HG03064 (cell line): ENCODE data around the gene LOXL1.

Experiments used
- ATAC-seq: cut with Tn5 transposase; IDR thresholded peaks from one replicate; pipeline ENCODE4 v1.9.1; 2021; ENCODE audit warnings: low read depth; ENCODE audit not compliant: unreplicated experiment

LOXL1 gene

GRCh38 chr15:73897441-73898261, 28.6 kb upstream of the LOXL1 start:
- ATAC-seq, result no peak

DNA sequence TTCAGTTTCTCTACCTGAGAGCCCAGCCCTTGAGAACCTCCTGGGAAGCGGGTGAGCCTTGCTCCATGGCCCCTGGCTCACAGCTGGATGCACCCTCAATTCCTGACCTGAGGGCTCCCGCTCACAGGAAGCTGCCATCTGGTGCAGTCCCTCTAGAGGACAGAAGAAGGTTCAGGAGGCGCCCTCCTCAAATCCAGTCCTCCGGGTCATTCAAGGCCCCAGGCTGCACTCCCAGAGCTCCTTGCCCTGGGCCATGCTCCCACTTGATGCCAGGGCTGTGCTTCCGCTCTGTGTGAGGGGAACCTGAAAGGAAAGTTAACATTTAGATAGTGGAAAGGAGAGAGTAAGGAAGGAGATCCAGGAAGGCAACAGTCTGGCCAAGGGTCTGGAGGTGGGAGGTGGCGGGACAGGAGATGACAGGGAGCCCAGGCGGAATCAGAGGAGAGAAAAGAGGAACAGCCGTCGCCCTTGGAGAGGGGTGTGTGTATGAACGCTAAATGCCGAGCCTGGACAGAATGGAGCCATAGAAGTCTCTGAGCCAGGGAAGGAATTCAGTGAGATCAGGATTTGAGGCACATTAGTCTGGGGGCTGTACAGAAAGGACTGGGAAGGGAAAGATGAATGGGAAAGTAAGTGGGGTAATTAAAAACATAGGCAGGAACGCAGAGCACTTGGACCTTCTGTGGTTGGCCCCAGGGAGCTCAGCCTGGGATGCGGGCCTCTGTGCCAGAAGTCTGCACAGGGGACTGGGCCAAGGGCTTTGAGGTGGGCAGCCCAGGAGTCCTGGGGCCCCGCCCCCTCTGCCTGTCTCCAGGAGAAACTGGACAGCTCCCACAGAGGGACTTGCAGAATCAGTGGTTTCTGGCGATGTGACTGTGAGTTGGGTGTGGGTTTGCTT, 26.8 kb upstream of the LOXL1 start:
- ATAC-seq, result no peak

DNA sequence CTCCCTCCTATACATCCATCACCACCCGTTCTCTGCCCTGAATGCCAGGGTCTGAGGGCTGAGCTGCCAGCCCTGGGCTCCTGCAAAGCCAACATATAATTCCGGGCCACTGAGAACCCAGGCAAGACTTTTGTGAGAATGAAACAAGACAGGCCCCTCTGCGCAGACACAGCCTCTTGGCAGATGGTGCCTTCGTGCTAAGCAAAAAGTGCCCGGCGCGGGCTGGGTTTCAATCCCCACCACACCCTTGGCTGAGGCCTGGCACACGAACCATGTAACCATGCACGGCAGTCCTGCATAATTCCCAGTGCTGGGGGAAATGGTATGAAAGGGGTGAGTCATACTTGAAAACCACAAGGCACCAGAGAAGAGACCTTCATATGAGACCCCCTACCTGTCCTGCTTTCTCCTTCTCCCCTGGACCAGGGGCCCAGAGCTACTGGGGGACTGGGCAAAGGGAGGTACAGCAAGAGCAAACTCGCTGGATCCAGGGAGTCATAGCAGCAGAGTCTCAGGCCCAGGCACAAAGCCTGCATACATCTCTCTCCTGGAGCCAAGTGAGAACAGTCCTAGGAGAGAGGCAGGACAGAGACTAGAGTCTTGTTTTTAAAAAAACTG, 26.1 kb upstream of the LOXL1 start:
- ATAC-seq, result no peak

DNA sequence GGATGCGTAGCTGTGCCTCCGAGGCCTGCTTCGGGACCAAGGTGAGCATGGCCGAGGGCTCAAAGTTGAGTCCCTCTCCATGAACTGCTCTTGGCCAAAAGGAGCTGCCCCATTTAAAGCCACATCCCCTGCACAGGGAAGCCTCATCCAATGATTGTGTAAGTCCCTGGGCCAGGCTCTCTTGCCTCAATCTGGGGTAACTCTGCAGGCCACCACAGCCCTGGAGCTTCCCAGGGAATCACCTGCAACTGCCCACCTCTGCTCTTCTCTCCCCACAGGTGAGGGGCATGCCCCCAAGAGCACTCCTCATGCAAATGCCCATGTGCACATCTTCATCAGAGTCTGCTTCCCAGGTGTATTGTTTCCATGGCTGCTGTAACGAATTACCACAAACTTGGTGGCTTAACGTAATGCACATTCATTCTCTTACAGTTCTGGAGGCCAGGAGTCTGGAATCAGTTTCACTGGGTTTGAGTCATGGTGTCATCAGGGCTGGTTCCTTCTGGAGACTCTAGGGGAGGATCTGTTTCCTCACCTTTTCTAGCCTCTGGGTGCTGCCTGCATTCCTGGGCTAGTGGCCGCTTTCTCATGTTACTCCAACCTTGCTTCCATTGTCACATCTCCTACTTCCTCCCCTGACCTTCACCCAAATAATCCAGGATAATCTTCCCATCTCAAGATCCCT, 25.0 kb upstream of the LOXL1 start:
- ATAC-seq, result no peak

GRCh38 chr15:73902121-73903020, 23.9 kb upstream of the LOXL1 start:
- no peak for ATAC-seq

DNA sequence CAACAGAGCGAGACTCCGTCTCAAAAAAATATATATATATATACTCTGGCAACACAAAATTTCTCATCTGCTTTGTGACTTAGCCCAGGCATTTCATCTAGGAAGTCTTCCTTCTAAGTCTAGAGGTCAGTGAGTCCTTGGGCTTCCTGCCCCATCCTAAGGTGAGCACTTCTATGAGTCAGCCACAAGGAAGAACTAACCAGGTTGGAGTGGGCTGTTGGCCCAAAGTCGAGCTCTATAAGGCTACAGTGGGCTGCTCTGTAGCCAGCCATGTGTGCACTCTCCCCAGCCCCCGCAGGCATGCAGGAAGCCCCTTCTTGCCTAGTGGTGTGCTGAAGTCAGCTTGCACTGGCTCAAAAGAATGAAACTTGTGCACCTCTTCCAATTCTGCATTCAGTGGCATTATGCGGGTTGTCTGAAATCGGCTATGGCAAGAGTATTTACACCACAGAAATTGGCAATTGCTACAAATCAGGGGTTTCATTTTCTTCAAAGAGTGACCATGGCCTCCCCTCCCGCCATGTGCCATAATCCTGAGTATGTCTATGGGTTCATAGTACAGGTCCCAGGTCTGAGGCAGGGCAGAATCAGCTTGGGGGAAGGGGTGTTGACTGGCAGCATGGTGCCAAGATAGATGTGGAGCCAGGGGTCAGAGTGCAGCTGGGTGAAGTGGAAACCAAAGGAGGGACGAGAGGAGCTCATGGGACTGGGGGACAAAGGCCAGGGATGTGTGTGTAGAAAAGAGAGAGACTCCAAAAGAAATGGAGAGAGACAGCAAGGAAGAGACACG, 22.0 kb upstream of the LOXL1 start:
- ATAC-seq, result no peak

GRCh38 chr15:73905225-73905827, 20.9 kb upstream of the LOXL1 start:
- no peak for ATAC-seq

DNA sequence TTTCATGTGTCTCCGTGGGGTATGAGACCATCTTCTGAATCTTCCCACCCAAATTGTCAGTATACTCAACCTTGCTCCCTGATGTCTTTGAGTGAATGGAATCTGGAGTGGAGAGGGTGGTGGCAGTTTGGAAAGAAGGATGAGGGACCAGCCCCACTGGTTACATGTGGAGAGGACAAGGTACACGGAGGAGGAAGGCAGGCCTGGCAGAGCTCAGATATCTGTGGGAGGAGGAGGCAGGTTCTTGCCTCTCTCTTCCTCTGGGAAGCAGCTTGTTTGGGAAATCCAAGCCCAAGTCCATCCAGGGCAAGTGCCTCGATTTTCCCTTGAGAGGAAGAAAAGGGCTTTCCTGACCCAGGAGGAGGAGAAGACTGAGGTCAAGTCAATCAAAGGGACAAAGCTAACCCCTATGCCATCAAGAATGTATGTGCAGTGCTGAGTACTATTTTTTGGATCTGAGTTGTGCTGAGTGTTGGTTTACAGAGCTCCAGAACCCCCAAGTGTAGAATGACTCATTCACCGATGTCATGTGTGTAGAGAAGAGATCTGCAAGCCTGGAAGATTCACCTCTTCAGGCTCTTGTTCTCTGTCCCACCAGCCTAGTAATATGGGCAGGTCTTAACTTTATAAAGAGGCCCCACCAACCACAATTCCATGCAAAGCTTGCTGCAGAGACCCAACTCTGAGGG, 19.8 kb upstream of the LOXL1 start:
- no peak for ATAC-seq

- ATAC-seq, result no peak
Observed at GRCh38 chr15:73907035-73907408, 19.2 kb upstream of the LOXL1 start.

DNA sequence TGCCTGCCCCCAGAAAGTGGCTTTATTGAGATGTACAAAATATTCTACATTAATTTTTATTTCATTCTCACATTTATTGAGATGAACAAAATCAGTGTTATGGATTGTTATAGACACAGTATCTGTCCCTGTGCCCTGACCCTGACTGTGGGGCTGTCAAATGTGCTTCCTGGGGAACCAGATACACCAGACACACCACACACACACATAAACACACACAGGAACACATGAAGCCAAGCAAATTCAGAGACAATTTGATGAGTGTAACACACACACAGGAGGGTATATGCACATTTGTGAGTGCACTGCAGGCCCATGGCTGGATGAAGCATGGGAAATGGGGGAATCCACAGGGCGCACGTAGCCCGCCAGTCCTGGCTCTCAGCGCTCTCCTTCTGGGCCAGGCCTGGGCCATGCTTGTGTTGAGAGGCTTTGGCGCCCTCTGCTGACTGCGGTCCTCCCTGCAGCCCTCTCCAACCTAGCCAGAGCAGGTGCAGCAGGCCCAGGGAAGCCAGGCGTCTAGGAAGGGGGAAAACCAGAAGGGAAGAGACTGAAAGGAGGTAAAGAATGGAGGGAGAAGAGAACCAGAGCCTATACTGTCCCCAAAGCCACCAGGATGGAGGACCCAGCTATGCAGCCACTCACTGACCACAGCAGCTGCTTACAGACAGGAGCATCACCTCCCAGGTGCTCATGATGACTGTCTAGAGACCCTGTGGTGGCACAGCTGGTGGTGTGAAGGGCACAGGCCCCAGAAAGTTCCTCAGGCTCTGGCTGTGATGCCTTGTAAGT, 18.0 kb upstream of the LOXL1 start:
- ATAC-seq, result no peak

- ATAC-seq, result no peak
Observed at GRCh38 chr15:73908822-73909122, 17.5 kb upstream of the LOXL1 start.

DNA sequence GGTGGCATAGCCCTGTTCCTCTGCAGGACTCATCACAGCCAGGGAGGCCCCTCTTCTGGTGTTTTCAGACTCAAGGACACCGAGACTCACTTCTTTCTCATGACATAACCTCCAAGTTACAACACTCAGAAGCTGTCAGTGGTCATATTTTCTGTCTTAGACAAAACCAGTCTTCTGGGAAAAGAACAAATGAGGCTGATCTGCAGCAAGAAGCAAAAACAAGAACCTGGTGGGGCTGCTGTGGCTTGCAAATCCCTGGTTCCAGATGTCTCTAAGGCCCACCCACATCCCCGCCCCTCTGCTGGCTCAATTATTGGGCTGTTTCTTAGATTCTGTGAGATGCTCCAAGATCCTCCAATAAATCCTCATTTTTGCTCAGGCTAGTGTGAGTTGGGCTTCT, 16.6 kb upstream of the LOXL1 start:
- no peak for ATAC-seq

DNA sequence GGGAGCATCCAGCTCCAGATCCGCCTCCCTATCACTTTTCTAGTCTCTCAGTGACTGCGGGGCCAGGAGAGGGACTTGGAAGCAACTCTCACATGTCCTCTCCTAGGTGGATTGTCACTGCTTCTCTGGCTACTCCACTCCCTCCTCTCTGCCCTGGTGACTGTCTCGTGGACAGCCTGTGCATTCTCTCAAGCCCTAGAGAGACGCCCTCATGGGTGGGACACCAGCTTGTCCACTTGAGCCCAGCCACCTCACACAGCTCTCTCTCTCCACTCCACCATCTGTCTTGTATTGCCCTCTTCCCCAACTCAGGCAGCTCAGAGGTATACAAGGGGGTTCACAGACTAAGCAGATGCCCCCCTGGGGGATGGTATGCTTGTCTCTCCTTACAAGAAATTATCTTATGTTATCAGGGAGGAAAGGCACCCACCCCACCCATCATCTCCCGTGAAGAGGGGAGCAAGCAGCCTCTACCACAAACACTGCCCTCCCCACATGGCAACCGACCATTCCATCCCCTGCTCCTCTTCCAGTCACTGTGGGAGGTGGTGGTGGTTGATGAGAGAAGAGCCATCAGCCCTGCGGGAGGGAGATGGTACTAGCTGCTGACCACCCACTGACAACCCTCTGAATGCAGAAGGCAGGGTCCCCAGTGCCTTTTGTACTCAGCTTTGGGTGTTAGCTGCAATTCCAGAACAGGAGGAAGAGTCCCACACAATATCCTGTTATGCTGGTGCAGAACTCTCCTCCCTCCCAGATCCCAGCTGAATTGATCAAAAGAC, 15.5 kb upstream of the LOXL1 start:
- ATAC-seq, result no peak

DNA sequence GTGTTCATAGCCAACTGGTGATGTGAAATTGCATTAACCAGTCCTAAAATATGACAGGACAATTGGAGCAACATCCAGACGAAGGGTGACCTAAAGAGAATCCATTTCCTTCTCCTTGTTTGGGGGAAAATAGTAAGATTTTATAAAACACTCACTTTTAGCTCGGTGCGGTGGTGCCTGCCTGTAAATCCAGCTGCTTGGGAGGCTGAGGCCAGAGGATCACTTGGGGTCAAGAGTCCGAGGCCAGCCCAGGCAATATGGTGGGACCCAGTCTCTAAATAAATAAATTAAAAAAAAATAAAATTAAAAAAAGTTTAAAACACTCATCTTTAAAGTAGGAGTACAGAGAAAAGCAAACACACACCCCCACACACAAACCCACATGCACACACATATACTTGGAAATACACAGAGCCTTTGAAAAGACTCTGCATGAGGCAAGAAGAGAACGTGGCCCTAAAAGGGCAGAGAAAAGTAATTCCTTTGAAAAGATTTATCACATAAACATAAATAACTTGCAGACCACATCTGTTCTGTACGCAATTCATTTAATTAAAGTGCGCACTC, 14.1 kb upstream of the LOXL1 start:
- no peak for ATAC-seq

DNA sequence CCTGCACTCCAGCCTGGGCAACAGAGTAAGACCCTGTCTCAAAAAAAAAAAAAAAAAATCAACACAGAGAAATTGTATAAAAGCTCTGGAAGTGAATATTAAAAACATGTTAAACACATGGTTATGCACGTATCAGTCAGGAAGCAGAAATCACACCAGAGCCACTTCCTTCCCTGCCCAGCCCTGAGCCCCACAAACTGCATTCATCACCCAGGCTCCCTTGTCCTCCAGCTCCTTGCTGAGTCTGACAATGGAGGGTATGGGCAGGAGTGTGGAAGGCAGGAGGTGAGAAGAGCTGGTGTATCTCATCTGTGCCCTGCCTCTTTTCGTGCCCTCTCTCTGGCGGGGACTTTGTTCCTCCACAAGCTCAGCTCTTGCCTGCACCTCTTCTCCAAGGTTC, 12.1 kb upstream of the LOXL1 start:
- no peak for ATAC-seq

- no peak for ATAC-seq
Observed at GRCh38 chr15:73915082-73915481, 11.2 kb upstream of the LOXL1 start.
